SU-DHL-6 (cell line): ENCODE measurements around the gene FHAD1.

ENCODE experiments used
- H2AFZ ChIP-seq: fragments of 200-600 bp; sonication (generic); 2 replicates; pipeline ENCODE4 v1.6.1; 2014; ENCODE audit warnings: low read depth, mild to moderate bottlenecking, moderate library complexity, mixed read lengths, antibody characterized with exemption, low read length; ENCODE audit not compliant: severe bottlenecking
- H3F3A ChIP-seq: fragments of 200-600 bp; shearing (Covaris generic); 2 replicates; pipeline ENCODE4 v1.6.0; 2016; ENCODE audit warnings: antibody characterized with exemption, mild to moderate bottlenecking; ENCODE audit not compliant: insufficient read depth
- H3K27ac ChIP-seq: fragments of 200-600 bp; sonication (generic); 2 replicates; pipeline ENCODE4 v1.5.1; 2016; ENCODE audit warnings: low read depth, mild to moderate bottlenecking, low read length, moderate library complexity, mixed read lengths
- H3K27me3 ChIP-seq: fragments of 200-600 bp; sonication (generic), shearing (Covaris generic); 2 replicates; pipeline ENCODE4 v1.6.0; 2014; ENCODE audit warnings: mild to moderate bottlenecking, low read length
- H3K36me3 ChIP-seq: fragments of 200-600 bp; sonication (generic); 2 replicates; pipeline ENCODE4 v1.6.1; 2014; ENCODE audit warnings: mild to moderate bottlenecking, low read length, mixed read lengths
- H3K4me2 ChIP-seq: fragments of 300-600, 200-600 bp; shearing (Covaris generic), sonication (generic); 2 replicates; pipeline ENCODE4 v1.6.0; 2014; ENCODE audit warnings: low read length, low read depth, mild to moderate bottlenecking; ENCODE audit not compliant: poor library complexity, severe bottlenecking
- H3K4me3 ChIP-seq: fragments of 200-600 bp; sonication (generic); 2 replicates; pipeline ENCODE4 v1.5.1; 2014; ENCODE audit warnings: antibody characterized with exemption, low read length, mild to moderate bottlenecking, mixed read lengths; ENCODE audit not compliant: insufficient read depth, poor library complexity, severe bottlenecking
- H3K79me2 ChIP-seq: fragments of 200-600 bp; sonication (generic); 2 replicates; pipeline ENCODE4 v1.6.1; 2014; ENCODE audit warnings: mild to moderate bottlenecking, low read length, moderate library complexity; ENCODE audit not compliant: insufficient read depth
- H3K9ac ChIP-seq: fragments of 200-600 bp; sonication (generic); 2 replicates; pipeline ENCODE4 v1.7.0; 2014; ENCODE audit warnings: mild to moderate bottlenecking, low read length
- H3K9me2 ChIP-seq: fragments of 200-600 bp; sonication (generic); replicated peaks from 2 replicates; pipeline ENCODE4 v1.6.1; 2014; ENCODE audit warnings: low read length; ENCODE audit not compliant: insufficient read depth
- H3K9me3 ChIP-seq: fragments of 200-600 bp; sonication (generic); 2 replicates; pipeline ENCODE4 v1.6.1; 2014; ENCODE audit warnings: low read length, mixed read lengths; ENCODE audit not compliant: insufficient read depth
- H4K20me1 ChIP-seq: fragments of 200-600 bp; sonication (generic); 2 replicates; pipeline ENCODE4 v1.6.1; 2014; ENCODE audit warnings: low read depth, mild to moderate bottlenecking, antibody characterized with exemption, low read length, moderate library complexity, mixed read lengths
- CTCF ChIP-seq: fragments of 200-600 bp; sonication (generic); IDR thresholded peaks from one replicate; pipeline ENCODE4 v1.5.1; 2017; ENCODE audit warnings: antibody characterized with exemption, mild to moderate bottlenecking, low read length, moderate library complexity; ENCODE audit not compliant: insufficient read depth, poor library complexity, severe bottlenecking
- EZH2phosphoT487 ChIP-seq: fragments of 200-600 bp; sonication (generic), shearing (Covaris generic); conservative IDR thresholded peaks from 2 replicates; pipeline ENCODE4 v1.6.1; 2018; ENCODE audit warnings: mild to moderate bottlenecking, antibody characterized with exemption, low read length, moderate library complexity, mixed read lengths

The FHAD1 gene

GRCh38 chr1:15400627-15401026 lies 153.6 kb downstream of the FHAD1 start:
- Histone ChIP-seq H3F3A (no peaks in the 10 kb centered on the region), H3K79me2 (no peaks in the 10 kb centered on the region), H3K9me3 (peaks cover 6% of the 10 kb centered on the region; the same call in 1 of the 2 replicates), H3K27me3 (no peaks in the 10 kb centered on the region), H3K9me2 (no peaks in the 10 kb centered on the region), H3K4me3 (no peak overlapping the region), H3K4me2 (no peak overlapping the region), H3K27ac (no peak overlapping the region), H3K9ac (no peak overlapping the region), H3K36me3 (no peaks in the 10 kb centered on the region), H4K20me1 (no peaks in the 10 kb centered on the region), H2AFZ (no peak overlapping the region)
- no peak for TF ChIP-seq EZH2phosphoT487
- no peak for TF ChIP-seq CTCF

- no peak overlapping the region for H3K9ac ChIP-seq
- no peaks in the 10 kb centered on the region for H4K20me1 ChIP-seq
- H3K27me3 ChIP-seq: no peaks in the 10 kb centered on the region
- no peak overlapping the region for H3K27ac ChIP-seq
- no peaks in the 10 kb centered on the region for H3K36me3 ChIP-seq
- no peaks in the 10 kb centered on the region for H3F3A ChIP-seq
- TF ChIP-seq CTCF (no peak), EZH2phosphoT487 (no peak)
- peaks cover 6% of the 10 kb centered on the region; the same call in 1 of the 2 replicates for H3K9me3 ChIP-seq
- no peak overlapping the region for H3K4me3 ChIP-seq
- H3K9me2 ChIP-seq: no peaks in the 10 kb centered on the region
- no peaks in the 10 kb centered on the region for H3K79me2 ChIP-seq
- H3K4me2 ChIP-seq: no peak overlapping the region
- H2AFZ ChIP-seq: no peak overlapping the region
Measured at GRCh38 chr1:15401391-15402055, 154.5 kb downstream of the FHAD1 start.

- Histone ChIP-seq H3K9me3 (peaks cover 6% of the 10 kb centered on the region; the same call in 1 of the 2 replicates), H3K27me3 (no peaks in the 10 kb centered on the region), H3K36me3 (no peaks in the 10 kb centered on the region), H3K4me3 (no peak overlapping the region), H3K9me2 (no peaks in the 10 kb centered on the region), H2AFZ (no peak overlapping the region), H4K20me1 (no peaks in the 10 kb centered on the region), H3K27ac (no peak overlapping the region), H3K4me2 (no peak overlapping the region), H3K79me2 (no peaks in the 10 kb centered on the region), H3F3A (no peaks in the 10 kb centered on the region), H3K9ac (no peak overlapping the region)
- no peak for TF ChIP-seq EZH2phosphoT487
- TF ChIP-seq CTCF: no peak
Measured at GRCh38 chr1:15402809-15403450, 155.9 kb downstream of the FHAD1 start.
